ENCODE measurements around the gene MID1IP1.

MID1IP1 gene, protein sequence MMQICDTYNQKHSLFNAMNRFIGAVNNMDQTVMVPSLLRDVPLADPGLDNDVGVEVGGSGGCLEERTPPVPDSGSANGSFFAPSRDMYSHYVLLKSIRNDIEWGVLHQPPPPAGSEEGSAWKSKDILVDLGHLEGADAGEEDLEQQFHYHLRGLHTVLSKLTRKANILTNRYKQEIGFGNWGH

DNA sequence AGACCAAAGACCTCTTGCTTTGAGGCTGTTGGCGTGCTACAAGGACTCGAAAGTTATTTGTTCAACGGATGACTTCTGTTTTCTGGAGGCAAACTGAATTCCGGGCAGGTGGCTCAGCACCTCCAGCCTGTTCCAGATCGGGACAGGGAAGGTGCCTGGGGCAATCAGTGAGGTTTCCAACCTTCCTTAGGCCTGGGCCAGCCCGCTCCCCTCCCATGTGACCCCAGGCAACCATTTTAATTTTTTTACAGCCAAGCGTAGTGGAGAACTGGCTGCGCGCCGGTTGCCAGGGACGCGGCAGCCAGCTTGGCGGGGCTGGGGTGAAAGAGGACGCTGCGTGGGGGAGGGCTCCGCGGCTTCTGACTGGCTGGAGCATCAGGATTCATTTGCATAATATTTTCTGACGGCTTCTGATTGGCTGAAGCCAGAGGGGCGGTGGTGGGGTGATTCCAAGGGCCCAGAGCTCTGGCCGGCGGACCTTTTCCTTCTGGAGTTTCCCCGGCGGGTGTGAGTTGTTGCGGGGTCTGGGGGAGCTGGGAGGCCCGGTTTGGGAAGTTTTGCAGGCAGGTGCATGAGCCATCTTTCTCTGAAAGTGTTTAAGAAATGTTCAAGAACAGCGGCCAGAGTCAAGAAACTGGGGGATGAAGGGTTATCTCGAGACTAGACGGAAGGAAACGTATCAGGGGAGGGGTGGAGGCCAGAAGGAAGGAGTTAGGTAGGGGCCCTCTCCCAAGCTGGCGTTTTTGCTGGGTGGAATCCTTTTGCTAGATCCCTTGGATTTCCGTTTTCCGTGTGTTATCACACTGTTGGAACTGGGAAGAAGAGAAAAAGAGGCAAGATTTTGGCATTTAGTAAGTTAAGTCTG is at the start of gene MID1IP1:
MID1IP1 (plus strand) TSS at position 479 of the 865 bp plus-strand sequence. CDS start 3,488 bp downstream, outside the sequence.
- peak; percentile 88 for DNase-seq

DNA sequence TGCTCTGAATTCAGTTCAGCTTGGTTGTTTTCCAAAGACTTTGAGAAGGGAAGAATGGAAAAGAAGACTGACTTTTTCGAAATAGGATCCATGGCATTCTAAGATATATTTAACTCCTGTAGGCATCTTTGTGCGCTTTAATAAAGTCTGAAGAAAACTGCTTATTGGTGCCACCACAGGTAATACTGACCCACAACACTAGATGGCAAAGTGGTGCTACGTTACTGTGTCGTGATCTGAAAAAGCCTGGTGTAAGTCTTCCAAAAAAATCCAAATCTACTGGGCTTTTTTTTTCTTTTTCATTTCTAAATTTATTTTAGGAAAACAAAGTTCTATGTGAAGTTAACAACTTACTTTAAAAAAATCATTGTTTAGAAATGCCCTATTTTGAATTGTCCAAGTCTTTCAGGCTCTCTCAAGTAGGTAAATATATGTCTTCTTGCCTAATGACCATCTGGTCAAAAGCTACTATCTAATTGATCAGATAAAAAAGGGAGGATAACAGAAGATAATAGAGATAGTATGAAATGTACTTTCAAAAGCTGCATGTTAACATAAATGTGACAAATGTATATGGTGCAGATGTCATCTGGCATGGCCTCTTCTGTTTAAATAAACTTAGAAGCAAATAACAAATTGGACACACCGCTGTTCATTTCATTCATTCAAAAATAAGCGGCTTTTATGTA is 47.0 kb upstream of the MID1IP1 start:
- peak; percentile 65 for DNase-seq

GRCh38 chrX:38754818-38755718 is 46.2 kb upstream of the MID1IP1 start:
- no peak for DNase-seq

DNA sequence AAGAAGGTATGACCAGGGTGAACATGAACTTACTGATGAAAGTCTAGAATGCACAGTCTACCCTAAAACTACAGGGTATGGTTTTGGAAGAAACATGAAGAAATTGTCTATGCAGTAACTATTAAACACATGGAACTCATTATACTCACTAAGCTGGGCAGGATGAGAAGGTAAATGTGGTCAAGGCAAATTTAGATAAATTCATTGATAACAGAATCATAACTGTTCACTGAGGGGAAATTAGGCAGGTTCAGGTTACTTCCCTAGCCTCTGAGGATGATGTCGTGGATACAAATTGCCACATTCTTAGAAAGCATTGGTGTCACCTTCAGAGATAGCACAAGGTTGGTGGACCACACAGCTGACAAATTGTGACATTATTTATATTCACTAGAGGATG is 40.4 kb upstream of the MID1IP1 start:
- DNase-seq: no peak

DNA sequence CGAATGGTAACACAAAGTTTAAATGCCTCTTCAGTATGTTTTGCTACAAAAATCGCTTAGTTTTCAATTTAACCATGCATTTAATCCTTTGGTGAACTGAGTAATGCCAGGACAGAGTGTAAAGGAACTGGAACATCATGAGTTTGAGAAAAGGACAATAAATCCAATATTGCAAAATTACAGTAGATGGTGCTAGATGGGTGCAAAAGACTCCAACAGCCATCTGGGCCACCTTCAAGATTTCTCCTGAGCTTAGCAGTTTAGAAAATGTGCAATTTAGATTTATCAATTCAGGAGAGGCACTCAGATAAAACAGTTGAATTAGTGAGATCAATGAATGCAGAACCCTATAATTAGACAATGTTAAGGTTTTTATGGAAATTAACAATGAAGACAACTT is 33.2 kb upstream of the MID1IP1 start:
- DNase-seq: peak; percentile 51

GRCh38 chrX:38770152-38770551 is 31.1 kb upstream of the MID1IP1 start:
- DNase-seq: no peak

DNA sequence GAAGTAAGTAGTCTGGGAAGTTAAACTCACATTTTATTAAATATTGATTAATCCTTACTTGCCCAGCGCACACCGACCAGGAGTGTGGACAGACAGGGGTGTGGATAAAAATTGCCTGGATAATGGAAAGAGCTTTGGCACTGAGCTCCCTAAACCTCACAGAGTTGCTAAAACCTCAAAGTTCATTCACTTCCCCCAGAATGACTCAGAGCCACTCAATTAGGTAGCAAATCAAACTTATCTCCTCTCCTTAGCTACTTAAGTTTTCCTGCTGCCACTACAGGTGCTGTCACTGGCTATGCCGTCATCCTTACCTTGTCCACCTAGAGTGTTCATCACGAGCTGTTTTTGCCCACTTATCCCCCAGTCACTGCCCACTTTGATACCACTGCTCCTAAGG is 27.0 kb upstream of the MID1IP1 start:
- DNase-seq: no peak

GRCh38 chrX:38796946-38797345 is 4.3 kb upstream of the MID1IP1 start:
- DNase-seq: no peak

DNA sequence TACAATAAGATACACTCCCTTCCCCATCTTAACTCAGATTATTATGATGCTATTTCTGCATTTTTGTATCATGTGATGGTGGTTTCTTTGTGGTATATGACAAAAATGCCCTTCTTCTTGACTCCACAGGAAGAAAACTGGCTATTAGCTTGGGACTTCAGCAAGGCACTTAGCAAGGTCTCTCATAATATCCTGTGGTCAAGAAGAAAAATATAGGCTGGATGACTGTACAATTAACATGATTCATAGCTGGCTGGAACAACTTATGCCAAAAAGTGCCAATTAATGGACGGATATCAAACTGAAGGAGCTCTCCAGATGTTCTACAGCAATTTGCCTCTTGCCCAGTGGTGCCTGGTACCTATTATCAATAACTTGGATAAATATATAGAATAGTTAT is 2.3 kb upstream of the MID1IP1 start:
- DNase-seq: no peak

DNA sequence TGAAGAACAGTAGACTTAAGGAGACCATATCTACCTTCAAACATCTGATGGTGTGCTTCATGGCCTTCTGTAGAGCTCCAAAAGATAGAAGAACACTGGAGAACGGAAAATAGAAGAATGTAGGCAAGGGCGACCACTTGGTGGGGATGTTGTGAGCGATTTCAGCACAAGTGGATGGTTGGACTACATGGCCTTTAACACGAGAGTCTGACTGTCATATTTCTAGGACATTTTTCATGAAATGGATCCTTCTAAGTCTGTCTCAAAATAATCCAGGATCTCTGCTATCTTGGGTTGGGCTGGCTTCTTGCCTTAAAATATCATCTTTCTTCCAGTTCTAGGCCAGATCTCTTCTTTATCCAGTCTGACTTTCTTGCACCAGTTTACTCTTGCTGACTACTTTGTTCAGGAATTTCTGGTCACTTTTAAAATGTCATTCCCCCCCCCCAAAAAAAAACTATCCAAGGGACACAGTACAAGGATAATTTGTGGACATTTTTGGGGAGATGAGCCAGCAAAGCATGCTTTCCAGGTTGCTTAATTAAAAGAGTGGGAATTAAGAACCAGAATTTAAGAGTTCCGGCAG is 1.2 kb upstream of the MID1IP1 start:
- DNase-seq: no peak

DNA sequence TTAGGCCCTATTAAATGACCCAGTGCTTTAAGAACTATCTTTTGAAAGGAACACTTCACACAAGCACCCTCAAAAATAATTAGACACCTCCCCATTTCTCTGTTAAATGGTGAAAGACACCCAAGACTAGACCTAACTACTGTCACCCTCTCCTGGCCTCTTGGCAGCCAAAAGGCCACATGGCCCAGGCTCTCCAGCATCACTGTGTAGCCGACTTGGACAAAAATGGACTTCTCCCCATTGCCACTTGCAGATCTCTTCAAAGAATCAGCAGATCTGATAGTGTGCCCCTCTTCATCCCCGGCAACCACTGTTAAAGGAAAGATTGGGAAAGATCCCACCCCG is 2.0 kb downstream of the MID1IP1 start:
- no peak for DNase-seq

- DNase-seq: peak; percentile 68
Observed at GRCh38 chrX:38803588-38804431, 2.6 kb downstream of the MID1IP1 start.

DNA sequence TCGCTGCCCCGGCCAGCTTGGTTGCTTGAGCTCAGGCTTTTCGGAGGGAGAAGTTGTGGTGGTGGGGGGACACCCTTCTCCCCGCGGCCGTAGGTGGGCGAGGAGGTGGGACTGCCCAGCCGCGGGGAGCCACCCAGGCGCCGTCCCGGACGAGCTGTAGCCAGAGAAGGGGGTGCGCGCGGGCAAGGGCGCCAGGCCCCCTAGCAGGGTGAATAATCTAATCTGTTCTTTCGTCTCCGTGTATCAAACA is 3.1 kb downstream of the MID1IP1 start:
- no peak for DNase-seq

DNA sequence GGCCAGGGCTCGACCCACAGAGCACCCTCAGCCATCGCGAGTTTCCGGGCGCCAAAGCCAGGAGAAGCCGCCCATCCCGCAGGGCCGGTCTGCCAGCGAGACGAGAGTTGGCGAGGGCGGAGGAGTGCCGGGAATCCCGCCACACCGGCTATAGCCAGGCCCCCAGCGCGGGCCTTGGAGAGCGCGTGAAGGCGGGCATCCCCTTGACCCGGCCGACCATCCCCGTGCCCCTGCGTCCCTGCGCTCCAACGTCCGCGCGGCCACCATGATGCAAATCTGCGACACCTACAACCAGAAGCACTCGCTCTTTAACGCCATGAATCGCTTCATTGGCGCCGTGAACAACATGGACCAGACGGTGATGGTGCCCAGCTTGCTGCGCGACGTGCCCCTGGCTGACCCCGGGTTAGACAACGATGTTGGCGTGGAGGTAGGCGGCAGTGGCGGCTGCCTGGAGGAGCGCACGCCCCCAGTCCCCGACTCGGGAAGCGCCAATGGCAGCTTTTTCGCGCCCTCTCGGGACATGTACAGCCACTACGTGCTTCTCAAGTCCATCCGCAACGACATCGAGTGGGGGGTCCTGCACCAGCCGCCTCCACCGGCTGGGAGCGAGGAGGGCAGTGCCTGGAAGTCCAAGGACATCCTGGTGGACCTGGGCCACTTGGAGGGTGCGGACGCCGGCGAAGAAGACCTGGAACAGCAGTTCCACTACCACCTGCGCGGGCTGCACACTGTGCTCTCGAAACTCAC is 3.6 kb downstream of the MID1IP1 start:
- DNase-seq: no peak

DNA sequence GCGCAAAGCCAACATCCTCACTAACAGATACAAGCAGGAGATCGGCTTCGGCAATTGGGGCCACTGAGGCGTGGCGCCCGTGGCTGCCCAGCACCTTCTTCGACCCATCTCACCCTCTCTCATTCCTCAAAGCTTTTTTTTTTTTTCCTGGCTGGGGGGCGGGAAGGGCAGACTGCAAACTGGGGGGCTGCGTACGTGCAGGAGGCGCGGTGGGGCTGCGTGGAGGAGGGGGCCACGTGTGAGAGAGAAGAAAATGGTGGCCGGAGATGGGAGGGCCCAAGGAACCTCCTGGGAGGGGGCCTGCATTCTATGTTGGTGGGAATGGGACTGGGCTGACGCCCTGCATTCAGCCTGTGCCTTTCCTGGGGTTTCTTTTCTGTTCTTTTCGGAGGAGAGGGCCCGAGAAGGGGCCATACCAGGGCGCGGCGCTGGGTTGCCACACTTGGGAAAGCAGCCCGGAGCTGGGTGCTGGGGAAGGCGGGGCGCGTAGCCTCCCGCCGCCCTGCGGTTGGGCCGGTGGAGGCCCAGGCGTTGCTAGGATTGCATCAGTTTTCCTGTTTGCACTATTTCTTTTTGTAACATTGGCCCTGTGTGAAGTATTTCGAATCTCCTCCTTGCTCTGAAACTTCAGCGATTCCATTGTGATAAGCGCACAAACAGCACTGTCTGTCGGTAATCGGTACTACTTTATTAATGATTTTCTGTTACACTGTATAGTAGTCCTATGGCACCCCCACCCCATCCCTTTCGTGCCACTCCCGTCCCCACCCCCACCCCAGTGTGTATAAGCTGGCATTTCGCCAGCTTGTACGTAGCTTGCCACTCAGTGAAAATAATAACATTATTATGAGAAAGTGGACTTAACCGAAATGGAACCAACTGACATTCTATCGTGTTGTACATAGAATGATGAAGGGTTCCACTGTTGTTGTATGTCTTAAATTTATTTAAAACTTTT is 4.5 kb downstream of the MID1IP1 start:
- peak; percentile 50 for DNase-seq

- DNase-seq: no peak
Observed at GRCh38 chrX:38806875-38807621, 5.8 kb downstream of the MID1IP1 start.

- no peak for DNase-seq
Observed at GRCh38 chrX:38807873-38808272, 6.6 kb downstream of the MID1IP1 start.

- no peak for DNase-seq
Observed at GRCh38 chrX:38811515-38812243, 10.4 kb downstream of the MID1IP1 start.
